Naive thymus-derived CD4-positive, alpha-beta T cell (primary cell): ENCODE measurements around the gene POLR3A. TPM values are rescaled to one million over a fixed set of nuclear protein-coding genes. Genes with fewer than 3 reads are reported as not detected.

ENCODE experiments used
- ATAC-seq: fragments of 150-1000 bp; cut with Tn5 transposase; 2 replicates; pipeline ENCODE4 v1.10.0; 2021; ENCODE audit warnings: mild to moderate bottlenecking, moderate library complexity
- CTCF ChIA-PET: fragments of 350-600 bp; sonication (Branson Sonifier 250); formaldehyde crosslinking; loops from one replicate; lab custom pipeline; 2021; ENCODE audit warnings: antibody characterized with exemption; lab: Charles Lee
- POLR2A ChIA-PET: fragments of 350-600 bp; sonication (Branson Sonifier 250); formaldehyde crosslinking; loops from one replicate; lab custom pipeline; 2021; ENCODE audit warnings: antibody characterized with exemption, inconsistent platforms; lab: Charles Lee
- DNase-seq, 9 donors: peaks; one replicate each; pipeline versions ENCODE4 v3.0.0 to v3.0.0-alpha.2; 2020 to 2022; ENCODE audit warnings: mixed read lengths in 1 of 9
- H3K27ac ChIP-seq: one replicate; pipeline ENCODE4 v1.7.0; 2013; ENCODE audit warnings: mild to moderate bottlenecking, low read depth, low read length, moderate library complexity
- H3K27me3 ChIP-seq, 2 donors: one replicate each; pipeline ENCODE4 v1.7.0; 2013; ENCODE audit warnings: low read length in 2 of 2, mild to moderate bottlenecking in 2 of 2, moderate library complexity in 2 of 2; ENCODE audit not compliant: control insufficient read depth in 2 of 2, insufficient read depth in 2 of 2
- H3K36me3 ChIP-seq, 3 experiments: 1 replicate in 2 of 3; 2 replicates in 1 of 3; pipeline ENCODE4 v1.7.0; 2013; ENCODE audit warnings: low read length in 3 of 3, mild to moderate bottlenecking in 3 of 3, moderate library complexity in 1 of 3; ENCODE audit not compliant: insufficient read depth in 3 of 3, control insufficient read depth in 2 of 3
- H3K4me1 ChIP-seq, 2 donors: one replicate each; pipeline ENCODE4 v1.7.0; 2013; ENCODE audit warnings: low read length in 2 of 2, mild to moderate bottlenecking in 2 of 2, moderate library complexity in 1 of 2; ENCODE audit not compliant: control insufficient read depth in 2 of 2, insufficient read depth in 2 of 2
- H3K4me3 ChIP-seq: 2 replicates; pipeline ENCODE4 v1.7.0; 2013; ENCODE audit warnings: mild to moderate bottlenecking, low read length
- H3K9me3 ChIP-seq, 3 experiments: 1 replicate in 2 of 3; 2 replicates in 1 of 3; pipeline ENCODE4 v1.7.0; 2013; ENCODE audit warnings: low read length in 3 of 3; ENCODE audit not compliant: control insufficient read depth in 2 of 3
- H3K27ac Mint-ChIP-seq, 9 donors: one replicate each; pipeline ENCODE4 v1.8.0; 2020 to 2022; ENCODE audit warnings: mixed read lengths in 9 of 9, mild to moderate bottlenecking in 8 of 9, moderate library complexity in 5 of 9, inconsistent platforms in 2 of 9
- H3K27me3 Mint-ChIP-seq, 5 donors: one replicate each; pipeline ENCODE4 v1.8.0; 2021 to 2022; ENCODE audit warnings: mixed read lengths in 5 of 5, mild to moderate bottlenecking in 1 of 5
- H3K36me3 Mint-ChIP-seq, 5 donors: one replicate each; pipeline ENCODE4 v1.8.0; 2020 to 2022; ENCODE audit warnings: mixed read lengths in 5 of 5, mild to moderate bottlenecking in 3 of 5, inconsistent platforms in 1 of 5
- H3K4me1 Mint-ChIP-seq, 7 donors: one replicate each; pipeline ENCODE4 v1.8.0; 2020 to 2022; ENCODE audit warnings: mixed read lengths in 7 of 7, mild to moderate bottlenecking in 3 of 7, inconsistent platforms in 1 of 7
- H3K4me3 Mint-ChIP-seq, 10 donors: one replicate each; pipeline ENCODE4 v1.8.0; 2020 to 2022; ENCODE audit warnings: mild to moderate bottlenecking in 10 of 10, mixed read lengths in 10 of 10, moderate library complexity in 6 of 10, inconsistent platforms in 2 of 10
- H3K9me3 Mint-ChIP-seq, 11 donors: one replicate each; pipeline ENCODE4 v1.8.0; 2020 to 2022; ENCODE audit warnings: mixed read lengths in 11 of 11, mild to moderate bottlenecking in 4 of 11, inconsistent platforms in 1 of 11, moderate library complexity in 1 of 11
- intact Hi-C, 2 donors: fragments of 100-400 bp; cut with micrococcal nuclease; formaldehyde crosslinking; loops; one replicate each; pipeline ENCODE4 v1.15.1; 2023
- polyA plus RNA-seq, 2 donors: library from polyadenylated mRNA; unstranded; fragments of 300-500 nt; fragmentation: Illumina TruSeq; gene quantifications; one replicate each; pipeline ENCODE4 v1.2.3, GENCODE V29; 2021
- total RNA-seq, 6 experiments: library from RNA in 5 of 6; stranded (reverse) in 5 of 6; gene quantifications; 1 replicate in 5 of 6; 2 replicates in 1 of 6; pipeline ENCODE4 v1.2.3 and lab custom pipeline; 2021 to 2026

POLR3A gene
- total and polyA plus RNA-seq, 7 experiments from 2014 or later: 5.5 to 20.9 (median 13.4) TPM

GRCh38 chr10:77927402-77928246 is 101.7 kb downstream of the POLR3A start:
- H3K9me3 ChIP-seq: no peaks in the 10 kb centered on the region
- intact Hi-C loops: no loop called here
- no peaks in the 10 kb centered on the region for H3K36me3 ChIP-seq
- peaks cover 6 to 18% (median 13%) of the 10 kb centered on the region in 7 donors for H3K4me1 Mint-ChIP-seq
- peak overlapping the region; percentile 68 to 83 (median 76) for H3K4me3 Mint-ChIP-seq
- no peak overlapping the region for H3K27ac ChIP-seq
- POLR2A ChIA-PET: no interaction called here
- no peaks in the 10 kb centered on the region for H3K36me3 Mint-ChIP-seq
- peak overlapping the region in 1 of 9 donors; percentile 61 for H3K27ac Mint-ChIP-seq
- H3K9me3 Mint-ChIP-seq: peaks cover 0 to 3% (median 0%) of the 10 kb centered on the region in 11 donors
- H3K4me1 ChIP-seq: peaks cover 0 to 5% of the 10 kb centered on the region in 2 donors
- ATAC-seq (no peak), DNase-seq (no peak)
- H3K4me3 ChIP-seq: no peak overlapping the region
- peaks cover 2 to 7% of the 10 kb centered on the region in 2 donors for H3K27me3 ChIP-seq
- H3K27me3 Mint-ChIP-seq: peaks cover 41 to 64% (median 48%) of the 10 kb centered on the region in 5 donors
- CTCF ChIA-PET: no interaction called here

GRCh38 chr10:77926566-77927401 is 102.5 kb downstream of the POLR3A start, which contains the start of gene DLG5:
Gene DLG5 (minus strand): TSS chr10:77926755. CDS start chr10:77926520, 235 bp downstream.
- ATAC-seq (peak; percentile 53), DNase-seq (peak in 1 of 9 donors; percentile 55)
- Histone ChIP-seq H3K9me3 (no peaks in the 10 kb centered on the region), H3K4me3 (peak within 1 kb of the TSS; percentile 17), H3K36me3 (no peaks in the 10 kb centered on the region), H3K27me3 (peaks cover 2 to 7% of the 10 kb centered on the region in 2 donors), H3K4me1 (peaks cover 0 to 5% of the 10 kb centered on the region in 2 donors), H3K27ac (no peak within 1 kb of the TSS)
- intact Hi-C loops: no loop called here
- ChIA-PET CTCF (no interaction called here), POLR2A (no interaction called here)
- peaks cover 6 to 18% (median 13%) of the 10 kb centered on the region in 7 donors for H3K4me1 Mint-ChIP-seq
- peak within 1 kb of the TSS; percentile 68 to 86 (median 77) for H3K4me3 Mint-ChIP-seq
- H3K9me3 Mint-ChIP-seq: peaks cover 0 to 3% (median 0%) of the 10 kb centered on the region in 11 donors
- H3K27ac Mint-ChIP-seq: peak within 1 kb of the TSS in 1 of 9 donors; percentile 61
- H3K27me3 Mint-ChIP-seq: peaks cover 40 to 66% (median 48%) of the 10 kb centered on the region in 5 donors
- no peaks in the 10 kb centered on the region for H3K36me3 Mint-ChIP-seq

- ChIA-PET CTCF (no interaction called here), POLR2A (no interaction called here)
- peak overlapping the region; percentile 17 for H3K4me3 ChIP-seq
- Mint-ChIP-seq H3K9me3 (peaks cover 0 to 3% (median 0%) of the 10 kb centered on the region in 11 donors), H3K4me1 (peaks cover 6 to 18% (median 13%) of the 10 kb centered on the region in 7 donors), H3K4me3 (peak overlapping the region in 9 of 10 donors; percentile 3 to 86 (median 69)), H3K27ac (no peak overlapping the region), H3K36me3 (no peaks in the 10 kb centered on the region), H3K27me3 (peaks cover 40 to 66% (median 45%) of the 10 kb centered on the region in 5 donors)
- DNase-seq: peak in 1 of 9 donors; percentile 13
- H3K27ac ChIP-seq: no peak overlapping the region
- H3K9me3 ChIP-seq: no peaks in the 10 kb centered on the region
- no peaks in the 10 kb centered on the region for H3K36me3 ChIP-seq
- peak; percentile 66 for ATAC-seq
- peaks cover 0 to 5% of the 10 kb centered on the region in 2 donors for H3K4me1 ChIP-seq
- H3K27me3 ChIP-seq: peaks cover 2 to 7% of the 10 kb centered on the region in 2 donors
- intact Hi-C loops: no loop called here
These were observed 103.3 kb downstream of the POLR3A start for GRCh38 chr10:77925795-77926565.

- Mint-ChIP-seq H3K4me1 (peaks cover 6 to 18% (median 13%) of the 10 kb centered on the region in 7 donors), H3K27ac (no peak overlapping the region), H3K27me3 (peaks cover 40 to 71% (median 45%) of the 10 kb centered on the region in 5 donors), H3K9me3 (peaks cover 0 to 3% (median 0%) of the 10 kb centered on the region in 11 donors), H3K36me3 (no peaks in the 10 kb centered on the region), H3K4me3 (peak overlapping the region; percentile 3 to 86 (median 70))
- intact Hi-C loops: no loop called here
- H3K27ac ChIP-seq: no peak overlapping the region
- no peaks in the 10 kb centered on the region for H3K9me3 ChIP-seq
- POLR2A ChIA-PET: no interaction called here
- peaks cover 2 to 7% of the 10 kb centered on the region in 2 donors for H3K27me3 ChIP-seq
- no peak for ATAC-seq
- DNase-seq: no peak
- H3K4me3 ChIP-seq: no peak overlapping the region
- H3K36me3 ChIP-seq: no peaks in the 10 kb centered on the region
- peaks cover 0 to 5% of the 10 kb centered on the region in 2 donors for H3K4me1 ChIP-seq
- CTCF ChIA-PET: no interaction called here
These were observed 103.9 kb downstream of the POLR3A start for GRCh38 chr10:77925410-77925794.

DNA sequence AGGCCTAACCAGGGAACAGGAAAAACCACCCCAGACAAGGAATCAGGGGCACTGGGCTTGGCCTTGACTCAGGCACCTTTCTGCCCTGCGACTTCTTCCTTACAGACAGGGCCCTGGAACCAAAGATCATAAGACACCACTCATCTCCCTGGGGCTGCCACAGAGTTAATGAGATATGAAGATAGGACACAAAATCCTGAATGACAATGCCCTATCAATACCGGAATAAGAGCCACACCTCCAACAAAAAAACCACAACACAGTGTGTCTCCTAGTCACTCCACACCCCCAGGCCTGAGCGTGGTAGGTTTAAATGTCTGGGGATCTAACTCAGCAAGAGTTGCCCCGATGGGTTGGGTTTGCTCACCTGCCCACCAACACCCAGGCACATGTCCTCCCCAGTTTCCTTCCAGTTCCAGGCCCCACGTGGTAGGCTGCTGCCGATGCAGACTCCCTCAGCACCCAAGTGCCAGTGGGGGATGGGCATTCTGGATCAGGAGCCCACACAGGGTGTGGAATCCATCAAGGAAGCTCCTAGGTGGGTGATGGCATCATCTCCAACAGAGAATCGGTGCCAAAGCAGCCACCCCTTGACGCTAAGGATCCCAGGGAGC is 106.6 kb downstream of the POLR3A start:
- H3K4me3 ChIP-seq: no peak overlapping the region
- no peak overlapping the region for H3K27ac ChIP-seq
- Mint-ChIP-seq H3K9me3 (peaks cover 0 to 3% (median 0%) of the 10 kb centered on the region in 11 donors), H3K4me3 (no peak overlapping the region), H3K4me1 (peaks cover 6 to 13% (median 9%) of the 10 kb centered on the region in 7 donors), H3K27ac (no peak overlapping the region), H3K36me3 (no peaks in the 10 kb centered on the region), H3K27me3 (peaks cover 25 to 76% (median 26%) of the 10 kb centered on the region in 5 donors)
- ChIA-PET CTCF (no interaction called here), POLR2A (no interaction called here)
- no peaks in the 10 kb centered on the region for H3K36me3 ChIP-seq
- intact Hi-C loops: no loop called here
- no peaks in the 10 kb centered on the region for H3K9me3 ChIP-seq
- no peak for ATAC-seq
- no peak for DNase-seq
- H3K4me1 ChIP-seq: peaks cover 0 to 5% of the 10 kb centered on the region in 2 donors
- H3K27me3 ChIP-seq: peaks cover 2 to 4% of the 10 kb centered on the region in 2 donors
